Activated CD4-positive, alpha-beta T cell treated with anti-CD3 and anti-CD28 coated beads for 4 hours (primary cell): ENCODE results near the gene GZMM.

Experiments
- DNase-seq, 2 donors: peaks; one replicate each; pipeline ENCODE4 v3.0.0-alpha.2; 2020

Gene GZMM

GRCh38 chr19:535017-535835 lies 8.6 kb upstream of the GZMM start:
- no peak for DNase-seq

- DNase-seq: no peak
Observed at GRCh38 chr19:536031-536880, 7.6 kb upstream of the GZMM start.

GRCh38 chr19:536881-537404 lies 6.9 kb upstream of the GZMM start:
- no peak for DNase-seq

- no peak for DNase-seq
Observed at GRCh38 chr19:538641-539428, 5.0 kb upstream of the GZMM start.

GRCh38 chr19:539429-540030 lies 4.3 kb upstream of the GZMM start:
- DNase-seq: no peak

GRCh38 chr19:540867-541637 lies 2.8 kb upstream of the GZMM start:
- no peak for DNase-seq

GRCh38 chr19:541699-542098 lies 2.2 kb upstream of the GZMM start:
- no peak for DNase-seq

GRCh38 chr19:542173-542866 lies 1.5 kb upstream of the GZMM start:
- no peak for DNase-seq

- DNase-seq: no peak
Observed at GRCh38 chr19:547117-547516, 3.3 kb downstream of the GZMM start.

- no peak for DNase-seq
Observed at GRCh38 chr19:547836-548720, 4.2 kb downstream of the GZMM start.

- no peak for DNase-seq
Observed at GRCh38 chr19:548886-549830, 5.3 kb downstream of the GZMM start.

GRCh38 chr19:554817-555216 lies 11.0 kb downstream of the GZMM start:
- DNase-seq: no peak

GRCh38 chr19:555474-555808 lies 11.6 kb downstream of the GZMM start:
- DNase-seq: no peak

GRCh38 chr19:556611-557382 lies 12.9 kb downstream of the GZMM start:
- DNase-seq: no peak

GRCh38 chr19:558770-559439 lies 15.1 kb downstream of the GZMM start:
- DNase-seq: no peak

- DNase-seq: no peak
Observed at GRCh38 chr19:560121-560520, 16.3 kb downstream of the GZMM start.

GRCh38 chr19:566403-566802 lies 22.6 kb downstream of the GZMM start:
- DNase-seq: no peak

- no peak for DNase-seq
Observed at GRCh38 chr19:566844-567243, 23.0 kb downstream of the GZMM start.
